Nephron (organoid): ENCODE measurements around the gene CLIP3.
A peak's percentile ranks its signal among the peaks of the same experiment; 100 is the strongest.

ENCODE experiments used
- H3K27ac Mint-ChIP-seq, 3 experiments: 2 replicates each; pipeline ENCODE4 v1.8.0; 2020; ENCODE audit warnings: mixed read lengths in 3 of 3, mild to moderate bottlenecking in 2 of 3, moderate library complexity in 1 of 3
- H3K27me3 Mint-ChIP-seq: 2 replicates; pipeline ENCODE4 v1.8.0; 2021; ENCODE audit warnings: low read depth, mild to moderate bottlenecking, moderate library complexity, mixed read lengths
- H3K36me3 Mint-ChIP-seq: 2 replicates; pipeline ENCODE4 v1.8.0; 2020; ENCODE audit warnings: low read depth, mixed read lengths
- H3K4me1 Mint-ChIP-seq: 2 replicates; pipeline ENCODE4 v1.8.0; 2020; ENCODE audit warnings: mixed read lengths
- H3K4me3 Mint-ChIP-seq, 3 experiments: 2 replicates each; pipeline ENCODE4 v1.8.0; 2020; ENCODE audit warnings: mild to moderate bottlenecking in 3 of 3, mixed read lengths in 3 of 3, moderate library complexity in 2 of 3
- H3K9me3 Mint-ChIP-seq: 2 replicates; pipeline ENCODE4 v1.8.0; 2020; ENCODE audit warnings: mixed read lengths
- TF ChIP-seq, protein P1 (sequence below), 3 experiments: fragments of 200-600 bp; sonication (generic); IDR thresholded peaks; one replicate each; pipeline ENCODE4 v1.5.0; 2021; ENCODE audit warnings: antibody characterized with exemption in 3 of 3; ENCODE audit not compliant: unreplicated experiment in 3 of 3

Gene CLIP3, protein sequence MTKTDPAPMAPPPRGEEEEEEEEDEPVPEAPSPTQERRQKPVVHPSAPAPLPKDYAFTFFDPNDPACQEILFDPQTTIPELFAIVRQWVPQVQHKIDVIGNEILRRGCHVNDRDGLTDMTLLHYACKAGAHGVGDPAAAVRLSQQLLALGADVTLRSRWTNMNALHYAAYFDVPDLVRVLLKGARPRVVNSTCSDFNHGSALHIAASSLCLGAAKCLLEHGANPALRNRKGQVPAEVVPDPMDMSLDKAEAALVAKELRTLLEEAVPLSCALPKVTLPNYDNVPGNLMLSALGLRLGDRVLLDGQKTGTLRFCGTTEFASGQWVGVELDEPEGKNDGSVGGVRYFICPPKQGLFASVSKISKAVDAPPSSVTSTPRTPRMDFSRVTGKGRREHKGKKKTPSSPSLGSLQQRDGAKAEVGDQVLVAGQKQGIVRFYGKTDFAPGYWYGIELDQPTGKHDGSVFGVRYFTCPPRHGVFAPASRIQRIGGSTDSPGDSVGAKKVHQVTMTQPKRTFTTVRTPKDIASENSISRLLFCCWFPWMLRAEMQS

DNA sequence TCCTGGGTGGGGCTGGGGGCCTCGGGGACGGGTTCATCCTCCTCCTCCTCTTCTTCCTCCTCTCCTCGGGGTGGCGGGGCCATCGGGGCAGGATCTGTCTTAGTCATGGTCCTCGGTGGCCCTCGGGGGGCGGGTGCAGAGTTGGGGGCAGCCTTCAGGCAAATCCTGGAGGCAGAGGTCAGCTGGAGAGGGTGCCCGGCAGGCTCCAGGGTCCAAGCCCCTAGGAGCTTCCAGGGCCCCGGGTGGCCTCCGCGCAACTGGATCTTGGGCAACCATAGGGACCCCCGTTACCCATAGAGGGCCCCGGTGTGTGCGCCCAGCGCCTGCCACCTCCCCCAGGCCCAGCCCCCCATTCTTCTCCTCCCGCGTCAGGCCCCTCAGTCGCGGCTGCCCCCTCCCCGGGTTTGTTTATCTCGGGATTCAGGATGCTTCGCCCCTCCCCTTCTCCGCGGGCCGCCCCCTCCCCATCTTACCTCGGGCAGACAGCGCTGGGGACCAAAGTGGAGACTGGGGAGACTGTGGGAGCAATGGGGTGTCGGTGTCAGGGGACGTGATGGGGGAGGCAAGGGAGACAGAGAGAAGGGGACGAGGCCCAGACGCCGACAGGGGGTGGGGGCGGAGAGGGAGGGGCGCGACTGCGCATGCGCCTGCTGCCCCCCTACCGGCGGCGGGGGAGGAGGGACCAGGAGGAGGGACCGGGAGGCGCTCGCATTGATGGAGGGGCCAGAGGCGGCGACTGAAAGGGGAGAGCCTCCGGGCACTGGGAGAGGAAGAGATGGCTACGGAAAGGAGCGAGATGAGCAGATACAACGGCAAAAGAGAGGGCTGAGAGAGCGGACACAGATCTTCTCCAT is at the start of gene CLIP3:
TSS of gene CLIP3 (minus strand) at position 623 of the 854 bp plus-strand sequence. CDS start at position 107, 516 bp downstream.
- Mint-ChIP-seq H3K27me3 (no peaks in the 10 kb centered on the region), H3K27ac (peak within 1 kb of the TSS; percentile 73 to 91 (median 82)), H3K4me3 (peak within 1 kb of the TSS; percentile 91 to 93 (median 91)), H3K4me1 (peaks cover 21% of the 10 kb centered on the region), H3K36me3 (peaks cover 17% of the 10 kb centered on the region), H3K9me3 (no peaks in the 10 kb centered on the region)
- TF ChIP-seq, protein P1, sequence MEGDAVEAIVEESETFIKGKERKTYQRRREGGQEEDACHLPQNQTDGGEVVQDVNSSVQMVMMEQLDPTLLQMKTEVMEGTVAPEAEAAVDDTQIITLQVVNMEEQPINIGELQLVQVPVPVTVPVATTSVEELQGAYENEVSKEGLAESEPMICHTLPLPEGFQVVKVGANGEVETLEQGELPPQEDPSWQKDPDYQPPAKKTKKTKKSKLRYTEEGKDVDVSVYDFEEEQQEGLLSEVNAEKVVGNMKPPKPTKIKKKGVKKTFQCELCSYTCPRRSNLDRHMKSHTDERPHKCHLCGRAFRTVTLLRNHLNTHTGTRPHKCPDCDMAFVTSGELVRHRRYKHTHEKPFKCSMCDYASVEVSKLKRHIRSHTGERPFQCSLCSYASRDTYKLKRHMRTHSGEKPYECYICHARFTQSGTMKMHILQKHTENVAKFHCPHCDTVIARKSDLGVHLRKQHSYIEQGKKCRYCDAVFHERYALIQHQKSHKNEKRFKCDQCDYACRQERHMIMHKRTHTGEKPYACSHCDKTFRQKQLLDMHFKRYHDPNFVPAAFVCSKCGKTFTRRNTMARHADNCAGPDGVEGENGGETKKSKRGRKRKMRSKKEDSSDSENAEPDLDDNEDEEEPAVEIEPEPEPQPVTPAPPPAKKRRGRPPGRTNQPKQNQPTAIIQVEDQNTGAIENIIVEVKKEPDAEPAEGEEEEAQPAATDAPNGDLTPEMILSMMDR (IDR thresholded peaks at IDR 0.05; ENCODE audit: unreplicated experiment in 3 of 3): no peak

DNA sequence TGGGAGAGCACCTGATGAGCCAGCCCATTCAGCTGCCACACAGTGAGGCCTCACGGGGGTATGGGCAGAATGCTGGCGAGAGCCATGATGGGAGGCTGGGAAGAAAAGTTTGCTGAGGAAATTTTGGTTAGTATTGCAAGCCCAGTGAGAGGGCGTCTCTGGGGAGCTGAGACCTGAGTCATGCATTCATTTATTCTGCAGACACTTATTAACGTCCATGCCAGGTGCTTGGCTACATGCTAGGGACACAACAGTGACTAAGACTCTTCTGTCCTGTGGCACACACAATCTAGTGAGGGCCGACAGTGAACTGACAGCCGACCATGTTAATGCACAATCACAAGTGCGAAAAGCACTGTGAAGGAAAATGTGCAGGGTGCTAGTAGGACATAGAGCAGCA is 49.2 kb upstream of the CLIP3 start:
- Mint-ChIP-seq H3K27me3 (no peaks in the 10 kb centered on the region), H3K9me3 (no peaks in the 10 kb centered on the region), H3K36me3 (peaks cover 20% of the 10 kb centered on the region), H3K4me3 (no peak overlapping the region), H3K27ac (no peak overlapping the region), H3K4me1 (no peaks in the 10 kb centered on the region)
- TF ChIP-seq, protein P1 (IDR thresholded peaks at IDR 0.05; ENCODE audit: unreplicated experiment in 3 of 3): no peak

DNA sequence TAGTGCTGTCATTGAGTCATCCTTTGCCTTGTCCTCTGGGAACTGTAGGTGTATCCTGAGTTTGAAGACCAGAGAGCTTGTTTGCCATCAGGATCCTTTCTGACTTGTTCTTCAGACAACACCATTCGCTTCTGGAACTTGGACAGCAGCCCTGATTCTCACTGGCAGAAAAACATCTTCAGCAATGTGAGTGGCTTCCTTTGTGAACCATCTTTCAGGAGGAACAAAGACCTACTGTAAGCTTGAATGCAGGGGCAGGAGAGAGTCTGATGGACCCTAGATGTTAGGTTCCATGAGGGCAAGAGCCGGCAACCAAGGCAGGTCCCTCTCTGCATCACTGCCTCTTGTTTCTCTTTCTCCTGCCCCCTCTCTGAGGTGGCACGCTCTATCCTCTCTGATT is 48.7 kb upstream of the CLIP3 start:
- Mint-ChIP-seq H3K27me3 (no peaks in the 10 kb centered on the region), H3K36me3 (peaks cover 20% of the 10 kb centered on the region), H3K4me1 (no peaks in the 10 kb centered on the region), H3K4me3 (no peak overlapping the region), H3K9me3 (no peaks in the 10 kb centered on the region), H3K27ac (no peak overlapping the region)
- TF ChIP-seq, protein P1 (IDR thresholded peaks at IDR 0.05; ENCODE audit: unreplicated experiment in 3 of 3): no peak

DNA sequence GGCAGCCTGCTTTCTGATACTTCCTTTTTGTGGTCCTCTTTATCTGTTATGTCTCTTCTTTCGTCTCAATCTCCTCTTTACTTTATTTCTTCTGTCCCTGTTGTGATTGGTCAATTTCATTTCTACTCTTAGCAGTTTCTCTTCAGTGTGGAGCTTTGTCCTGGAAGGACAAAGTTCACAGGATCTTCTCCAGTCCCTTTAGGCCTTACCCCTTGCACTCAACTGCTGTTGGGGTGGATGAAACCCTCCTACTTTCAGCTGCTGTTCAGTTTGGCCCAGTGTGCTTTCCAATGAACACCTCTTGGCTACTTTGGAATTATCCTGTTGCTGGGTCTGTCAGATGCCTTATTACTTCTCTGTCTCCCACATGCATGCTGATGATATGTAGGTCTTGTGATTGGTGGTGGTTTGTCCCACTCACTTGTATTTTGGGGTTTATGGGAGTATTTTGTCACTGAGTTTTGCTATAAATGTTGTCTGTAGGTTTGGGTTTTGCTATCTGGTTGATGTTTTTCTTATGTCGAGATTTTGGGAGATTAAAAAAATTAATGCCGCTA is 46.8 kb upstream of the CLIP3 start:
- H3K27me3 Mint-ChIP-seq: no peaks in the 10 kb centered on the region
- no peak overlapping the region for H3K27ac Mint-ChIP-seq
- no peaks in the 10 kb centered on the region for H3K4me1 Mint-ChIP-seq
- peaks cover 16% of the 10 kb centered on the region for H3K36me3 Mint-ChIP-seq
- H3K4me3 Mint-ChIP-seq: no peak overlapping the region
- TF ChIP-seq, protein P1 (IDR thresholded peaks at IDR 0.05; ENCODE audit: unreplicated experiment in 3 of 3): no peak
- no peaks in the 10 kb centered on the region for H3K9me3 Mint-ChIP-seq

DNA sequence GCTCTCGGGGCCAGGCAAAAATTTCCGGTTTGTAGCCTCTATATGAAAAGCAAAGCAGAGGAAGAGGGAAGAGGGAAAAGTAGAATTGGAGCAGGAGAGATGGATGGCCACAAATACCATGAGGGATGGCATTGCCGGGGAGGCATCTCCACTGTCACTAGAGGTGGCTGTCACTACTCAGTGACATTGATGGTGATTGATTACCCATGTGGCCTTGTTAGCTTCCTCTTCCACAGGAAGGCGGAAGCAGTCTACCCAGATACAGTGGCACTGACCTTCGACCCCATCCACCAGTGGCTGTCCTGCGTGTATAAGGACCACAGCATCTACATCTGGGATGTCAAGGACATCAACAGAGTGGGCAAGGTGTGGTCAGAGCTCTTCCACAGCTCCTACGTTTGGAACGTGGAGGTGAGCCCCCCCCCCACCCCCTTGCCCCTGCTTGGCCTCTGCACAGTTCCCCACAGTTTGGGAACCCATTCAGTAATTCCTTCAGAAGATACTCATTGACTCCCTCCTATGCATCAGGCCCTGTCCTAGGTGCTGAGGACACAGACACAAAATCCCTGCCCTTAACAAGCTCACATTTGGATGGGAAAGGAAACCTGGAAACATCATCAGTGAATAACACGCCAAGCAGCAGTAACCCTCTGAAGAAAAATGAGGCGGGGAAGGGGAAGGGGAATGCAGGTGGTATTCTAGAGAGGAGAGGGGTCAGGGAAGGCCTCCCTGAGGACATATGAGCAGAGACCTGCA is 40.6 kb upstream of the CLIP3 start:
- peaks cover 5% of the 10 kb centered on the region for H3K4me1 Mint-ChIP-seq
- peaks cover 26% of the 10 kb centered on the region for H3K36me3 Mint-ChIP-seq
- TF ChIP-seq, protein P1 (IDR thresholded peaks at IDR 0.05; ENCODE audit: unreplicated experiment in 3 of 3): no peak
- H3K4me3 Mint-ChIP-seq: no peak overlapping the region
- peaks cover 3% of the 10 kb centered on the region for H3K9me3 Mint-ChIP-seq
- H3K27ac Mint-ChIP-seq: no peak overlapping the region
- no peaks in the 10 kb centered on the region for H3K27me3 Mint-ChIP-seq
